Measurements from ENCODE around the gene CFAP47.

DNA sequence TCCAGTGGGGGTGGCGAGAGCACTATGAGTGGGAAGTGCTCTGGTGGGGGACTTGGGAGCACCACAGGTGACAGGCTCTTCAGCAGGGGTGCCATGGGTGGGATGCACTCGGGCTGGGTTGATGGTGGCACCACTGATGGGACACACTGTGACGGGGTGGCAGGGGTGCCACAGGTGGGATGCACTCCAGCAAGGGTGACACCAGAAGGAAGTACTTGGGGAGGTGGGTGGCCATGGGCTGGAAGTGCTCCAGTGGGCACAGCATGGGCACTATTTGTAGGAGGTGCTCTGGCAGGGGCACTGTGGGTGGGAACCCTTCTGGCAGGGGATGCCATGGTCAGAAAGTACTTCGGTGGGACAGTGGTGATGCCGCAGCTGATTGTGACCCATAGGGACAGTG lies 346.6 kb downstream of the CFAP47 start:
- TF ChIP-seq, protein P1, sequence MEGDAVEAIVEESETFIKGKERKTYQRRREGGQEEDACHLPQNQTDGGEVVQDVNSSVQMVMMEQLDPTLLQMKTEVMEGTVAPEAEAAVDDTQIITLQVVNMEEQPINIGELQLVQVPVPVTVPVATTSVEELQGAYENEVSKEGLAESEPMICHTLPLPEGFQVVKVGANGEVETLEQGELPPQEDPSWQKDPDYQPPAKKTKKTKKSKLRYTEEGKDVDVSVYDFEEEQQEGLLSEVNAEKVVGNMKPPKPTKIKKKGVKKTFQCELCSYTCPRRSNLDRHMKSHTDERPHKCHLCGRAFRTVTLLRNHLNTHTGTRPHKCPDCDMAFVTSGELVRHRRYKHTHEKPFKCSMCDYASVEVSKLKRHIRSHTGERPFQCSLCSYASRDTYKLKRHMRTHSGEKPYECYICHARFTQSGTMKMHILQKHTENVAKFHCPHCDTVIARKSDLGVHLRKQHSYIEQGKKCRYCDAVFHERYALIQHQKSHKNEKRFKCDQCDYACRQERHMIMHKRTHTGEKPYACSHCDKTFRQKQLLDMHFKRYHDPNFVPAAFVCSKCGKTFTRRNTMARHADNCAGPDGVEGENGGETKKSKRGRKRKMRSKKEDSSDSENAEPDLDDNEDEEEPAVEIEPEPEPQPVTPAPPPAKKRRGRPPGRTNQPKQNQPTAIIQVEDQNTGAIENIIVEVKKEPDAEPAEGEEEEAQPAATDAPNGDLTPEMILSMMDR (IDR thresholded peaks at IDR 0.05): no peak
- TF ChIP-seq POLR2A (IDR thresholded peaks at IDR 0.05): no peak
